SK-N-SH (cell line): ENCODE data around the gene MFN1. TPM values are rescaled to one million over a fixed set of nuclear protein-coding genes. Genes with fewer than 3 reads are reported as not detected.

ENCODE experiments used
- CTCF ChIA-PET: fragments of 300-600, 350-600 bp; formaldehyde crosslinking; extraction: SDS; loops from one replicate; lab custom pipeline; 2021; lab: Yijun Ruan, JAX
- POLR2A ChIA-PET: fragments of 350-600 bp; sonication (Branson Sonifier 250); formaldehyde crosslinking; extraction: SDS; loops from one replicate; lab custom pipeline; 2020; ENCODE audit warnings: antibody characterized with exemption, inconsistent platforms; lab: Yijun Ruan, JAX
- DNase-seq: peaks from one replicate; pipeline ENCODE4 v3.0.0; 2012
- H2AFZ ChIP-seq: fragments of 200-600 bp; sonication (generic); 2 replicates; pipeline ENCODE4 v1.8.1; 2016; ENCODE audit warnings: antibody characterized with exemption, mild to moderate bottlenecking, low read depth
- H3F3A ChIP-seq: fragments of 200-600 bp; sonication (generic); replicated peaks from 2 replicates; pipeline ENCODE3; 2016; ENCODE audit warnings: antibody characterized with exemption, mild to moderate bottlenecking; ENCODE audit not compliant: insufficient read depth
- H3K27ac ChIP-seq, 2 experiments: fragments of 200-500 bp in 1 of 2; fragments of 200-600 bp in 1 of 2; sonication (Bioruptor generic) in 1 of 2; sonication (generic), shearing (Covaris generic) in 1 of 2; 2 replicates each; pipeline versions ENCODE4 v1.5.1 to v1.6.1; 2014 to 2016; ENCODE audit warnings: low read depth in 2 of 2, inconsistent platforms in 1 of 2, low read length in 1 of 2, mild to moderate bottlenecking in 1 of 2, mixed read lengths in 1 of 2
- H3K27me3 ChIP-seq: fragments of 200-600 bp; sonication (generic), shearing (Covaris generic); 2 replicates; pipeline ENCODE4 v1.6.1; 2016; ENCODE audit warnings: mixed run types; ENCODE audit not compliant: insufficient read depth
- H3K36me3 ChIP-seq, 2 experiments: fragments of 200-500 bp in 1 of 2; fragments of 200-600 bp in 1 of 2; sonication (Bioruptor generic) in 1 of 2; sonication (generic) in 1 of 2; replicated peaks in 1 of 2; 2 replicates each; pipeline versions ENCODE3 to v1.5.1; 2014 to 2016; ENCODE audit warnings: low read length in 1 of 2, mild to moderate bottlenecking in 1 of 2; ENCODE audit not compliant: insufficient read depth in 2 of 2, control insufficient read depth in 1 of 2
- H3K4me1 ChIP-seq, 2 experiments: fragments of 200-500 bp in 1 of 2; fragments of 200-600 bp in 1 of 2; sonication (Bioruptor generic) in 1 of 2; sonication (generic), shearing (Covaris generic) in 1 of 2; 2 replicates each; pipeline versions ENCODE4 v1.5.1 to v1.6.1; 2014 to 2016; ENCODE audit warnings: low read depth in 1 of 2, low read length in 1 of 2, mixed run types in 1 of 2; ENCODE audit not compliant: insufficient read depth in 2 of 2, control insufficient read depth in 1 of 2
- H3K4me2 ChIP-seq: fragments of 200-600 bp; sonication (generic), shearing (Covaris generic); 2 replicates; pipeline ENCODE4 v1.6.1; 2017; ENCODE audit warnings: mixed run types
- H3K4me3 ChIP-seq, 2 experiments: fragments of 200-500 bp in 1 of 2; fragments of 200-600 bp in 1 of 2; sonication (Bioruptor generic) in 1 of 2; sonication (generic), shearing (Covaris generic) in 1 of 2; 2 replicates each; pipeline versions ENCODE4 v1.5.1 to v1.8.1; 2014 to 2016; ENCODE audit warnings: low read depth in 2 of 2, inconsistent platforms in 1 of 2, low read length in 1 of 2, mild to moderate bottlenecking in 1 of 2, mixed read lengths in 1 of 2, moderate library complexity in 1 of 2
- H3K79me2 ChIP-seq: fragments of 200-600 bp; sonication (generic); 2 replicates; pipeline ENCODE4 v1.8.1; 2017; ENCODE audit warnings: mild to moderate bottlenecking; ENCODE audit not compliant: insufficient read depth
- H3K9ac ChIP-seq: fragments of 200-600 bp; sonication (generic); 2 replicates; pipeline ENCODE4 v1.6.1; 2017; ENCODE audit warnings: mixed run types
- H3K9me2 ChIP-seq: fragments of 200-600 bp; sonication (generic); 2 replicates; pipeline ENCODE4 v1.6.1; 2017; ENCODE audit warnings: mixed run types
- H3K9me3 ChIP-seq: fragments of 200-600 bp; sonication (generic); 2 replicates; pipeline ENCODE4 v1.6.1; 2017; ENCODE audit warnings: mixed run types, mild to moderate bottlenecking, moderate library complexity
- H4K20me1 ChIP-seq: fragments of 200-600 bp; sonication (generic); 2 replicates; pipeline ENCODE4 v1.6.1; 2017; ENCODE audit warnings: mild to moderate bottlenecking, mixed run types; ENCODE audit not compliant: insufficient read depth
- CHD2 ChIP-seq: fragments of 150-350 bp; IDR thresholded peaks from 2 replicates; pipeline ENCODE4 v1.6.1; 2018; ENCODE audit warnings: low read length; ENCODE audit not compliant: partially characterized antibody
- EZH2phosphoT487 ChIP-seq: fragments of 200-600 bp; sonication (generic); IDR thresholded peaks from 2 replicates; pipeline ENCODE4 v1.6.1; 2017; ENCODE audit warnings: low read depth, mixed run types, mild to moderate bottlenecking, antibody characterized with exemption, moderate library complexity, borderline replicate concordance
- FOXJ3 ChIP-seq: sonication (generic); formaldehyde crosslinking; IDR thresholded peaks from 2 replicates; pipeline ENCODE4 v1.5.1; 2020; ENCODE audit warnings: mild to moderate bottlenecking, missing genetic modification reagents
- FOXM1 ChIP-seq: IDR thresholded peaks from 2 replicates; pipeline ENCODE4 v1.4.0; 2012; ENCODE audit warnings: low read depth, mild to moderate bottlenecking
- JUND ChIP-seq: IDR thresholded peaks from 2 replicates; pipeline ENCODE4 v1.4.0; 2012
- MXI1 ChIP-seq: IDR thresholded peaks from 2 replicates; pipeline ENCODE4 v1.6.1; 2012; ENCODE audit warnings: mild to moderate bottlenecking, low read depth, low read length, improper control_type of control experiment
- NFIC ChIP-seq: IDR thresholded peaks from 2 replicates; pipeline ENCODE4 v1.4.0; 2012; ENCODE audit warnings: borderline replicate concordance
- RAD21 ChIP-seq: IDR thresholded peaks from 2 replicates; pipeline ENCODE4 v1.6.1; 2012; ENCODE audit warnings: mild to moderate bottlenecking, low read length
- SIN3A ChIP-seq: IDR thresholded peaks from 2 replicates; pipeline ENCODE4 v1.6.1; 2012; ENCODE audit warnings: low read depth, mild to moderate bottlenecking, low read length, moderate library complexity, borderline replicate concordance
- SMC3 ChIP-seq: IDR thresholded peaks from 2 replicates; pipeline ENCODE4 v1.6.1; 2012; ENCODE audit warnings: low read depth, low read length, improper control_type of control experiment
- TEAD4 ChIP-seq: IDR thresholded peaks from 2 replicates; pipeline ENCODE4 v1.4.0; 2012; ENCODE audit warnings: mild to moderate bottlenecking, borderline replicate concordance; ENCODE audit not compliant: insufficient read depth
- WGBS: methylation state at CpG from one replicate; pipeline ENCODE4 v1.1.6; 2017; ENCODE audit warnings: low lambda C conversion rate; 5-methylcytosine and 5-hydroxymethylcytosine counted together
- polyA plus RNA-seq, 3 experiments: library from polyadenylated mRNA; depleted of rRNA; stranded (reverse); fragments of >200 nt; gene quantifications; 2 replicates each; pipeline ENCODE4 v1.2.3, GENCODE V29; 2012
- TF ChIP-seq, protein P1 (sequence below): IDR thresholded peaks from 2 replicates; pipeline ENCODE4 v1.4.0; 2012; ENCODE audit warnings: low read depth, borderline replicate concordance
- TF ChIP-seq, protein P2 (sequence below): fragments of 150-350 bp; IDR thresholded peaks from 2 replicates; pipeline ENCODE4 v1.6.1; 2016; ENCODE audit warnings: mild to moderate bottlenecking, low read depth, low read length
- TF ChIP-seq, protein P3 (sequence below): IDR thresholded peaks from 2 replicates; pipeline ENCODE4 v1.4.0; 2012; ENCODE audit warnings: low read depth, borderline replicate concordance

MFN1 gene
- polyA plus RNA-seq, 1 of the 3 experiments (the other 2 are of a cell fraction) = 15.7 TPM

DNA sequence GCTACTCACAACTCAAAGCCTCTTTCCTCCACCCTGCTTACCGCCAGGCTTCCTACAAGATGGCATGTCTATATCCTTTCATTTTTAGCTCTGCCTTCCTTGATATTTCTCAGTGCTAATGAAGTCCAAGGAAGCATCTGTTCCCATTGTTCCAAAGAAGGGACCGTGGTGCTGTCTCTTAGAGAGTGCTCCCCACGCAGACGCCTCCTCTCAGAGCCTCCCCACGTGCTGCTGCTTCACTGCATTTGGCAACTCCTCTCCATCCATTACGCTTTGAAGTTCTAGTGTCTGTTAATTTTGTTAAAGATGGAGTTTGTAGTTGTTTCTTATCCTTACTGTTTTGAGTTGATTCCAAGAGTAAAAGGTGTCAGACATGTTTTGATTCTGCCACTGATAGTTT, 77.6 kb downstream of the MFN1 start (continued):
- TF ChIP-seq, protein P1, sequence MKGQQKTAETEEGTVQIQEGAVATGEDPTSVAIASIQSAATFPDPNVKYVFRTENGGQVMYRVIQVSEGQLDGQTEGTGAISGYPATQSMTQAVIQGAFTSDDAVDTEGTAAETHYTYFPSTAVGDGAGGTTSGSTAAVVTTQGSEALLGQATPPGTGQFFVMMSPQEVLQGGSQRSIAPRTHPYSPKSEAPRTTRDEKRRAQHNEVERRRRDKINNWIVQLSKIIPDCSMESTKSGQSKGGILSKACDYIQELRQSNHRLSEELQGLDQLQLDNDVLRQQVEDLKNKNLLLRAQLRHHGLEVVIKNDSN = no peak
- TF ChIP-seq FOXM1 (no peak), SIN3A (no peak)
- TF ChIP-seq, protein P2, sequence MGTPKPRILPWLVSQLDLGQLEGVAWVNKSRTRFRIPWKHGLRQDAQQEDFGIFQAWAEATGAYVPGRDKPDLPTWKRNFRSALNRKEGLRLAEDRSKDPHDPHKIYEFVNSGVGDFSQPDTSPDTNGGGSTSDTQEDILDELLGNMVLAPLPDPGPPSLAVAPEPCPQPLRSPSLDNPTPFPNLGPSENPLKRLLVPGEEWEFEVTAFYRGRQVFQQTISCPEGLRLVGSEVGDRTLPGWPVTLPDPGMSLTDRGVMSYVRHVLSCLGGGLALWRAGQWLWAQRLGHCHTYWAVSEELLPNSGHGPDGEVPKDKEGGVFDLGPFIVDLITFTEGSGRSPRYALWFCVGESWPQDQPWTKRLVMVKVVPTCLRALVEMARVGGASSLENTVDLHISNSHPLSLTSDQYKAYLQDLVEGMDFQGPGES = no peak

DNA sequence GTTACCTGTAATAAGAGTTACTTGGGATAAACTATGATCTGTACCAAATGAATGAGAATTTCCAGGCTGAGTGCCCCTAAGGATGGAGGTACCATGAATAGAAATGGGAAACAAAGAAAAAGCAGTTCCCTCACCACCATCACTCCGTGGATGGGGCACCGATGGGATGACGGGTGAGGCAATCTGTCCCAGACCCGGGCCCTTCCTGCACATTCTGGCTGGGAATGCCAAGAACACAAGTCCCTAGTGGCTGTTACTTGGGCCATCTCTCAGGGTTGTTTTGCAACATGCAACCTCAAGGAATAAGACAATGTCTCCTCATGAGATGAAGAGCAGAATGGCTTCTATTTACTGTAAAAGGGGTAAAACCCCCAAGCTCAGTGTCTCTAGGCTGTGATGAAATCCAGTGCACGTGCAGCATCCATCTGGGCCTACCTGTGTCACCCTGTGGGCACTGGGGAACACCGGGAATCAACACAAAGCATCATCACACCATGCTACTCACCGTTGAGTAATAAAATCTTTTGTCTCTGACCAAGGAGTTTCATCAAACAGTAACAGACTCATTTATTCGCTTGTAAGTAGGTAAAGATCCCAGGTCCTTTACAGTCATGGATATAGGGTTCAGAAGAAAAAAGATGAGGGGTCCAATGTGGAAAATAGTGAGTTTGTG, 81.5 kb downstream of the MFN1 start:
- POLR2A ChIA-PET = no interaction called here
- WGBS = 92% methylated on average over 8 of the region's 8 CpGs
- H3K9ac ChIP-seq = no peak overlapping the region
- H3K9me3 ChIP-seq = no peaks in the 10 kb centered on the region
- no peak overlapping the region for H3K27ac ChIP-seq
- CTCF ChIA-PET = interaction anchor here (1.0 to 1.2 kb wide), 2 partner anchors 10 to 21 kb away, joined by 3 to 4 read pairs; no protein-coding TSS in a partner anchor
- no peaks in the 10 kb centered on the region; a peak in 1 of 4 replicates for H3K4me1 ChIP-seq
- H3K4me3 ChIP-seq = no peak overlapping the region
- no peak overlapping the region for H3K4me2 ChIP-seq
- H3K9me2 ChIP-seq = no peaks in the 10 kb centered on the region
- no peak overlapping the region for H2AFZ ChIP-seq
- peaks cover 11% of the 10 kb centered on the region; the same call in 1 of the 2 replicates for H4K20me1 ChIP-seq
- H3K36me3 ChIP-seq = peaks cover 1 to 20% of the 10 kb centered on the region in 2 experiments
- no peaks in the 10 kb centered on the region for H3K27me3 ChIP-seq
- H3K79me2 ChIP-seq = peaks cover 72% of the 10 kb centered on the region
- no peak for DNase-seq
- TF ChIP-seq, protein P1 = no peak
- TF ChIP-seq EZH2phosphoT487 = no peak
- no peak for TF ChIP-seq SMC3
- H3F3A ChIP-seq = no peaks in the 10 kb centered on the region

DNA sequence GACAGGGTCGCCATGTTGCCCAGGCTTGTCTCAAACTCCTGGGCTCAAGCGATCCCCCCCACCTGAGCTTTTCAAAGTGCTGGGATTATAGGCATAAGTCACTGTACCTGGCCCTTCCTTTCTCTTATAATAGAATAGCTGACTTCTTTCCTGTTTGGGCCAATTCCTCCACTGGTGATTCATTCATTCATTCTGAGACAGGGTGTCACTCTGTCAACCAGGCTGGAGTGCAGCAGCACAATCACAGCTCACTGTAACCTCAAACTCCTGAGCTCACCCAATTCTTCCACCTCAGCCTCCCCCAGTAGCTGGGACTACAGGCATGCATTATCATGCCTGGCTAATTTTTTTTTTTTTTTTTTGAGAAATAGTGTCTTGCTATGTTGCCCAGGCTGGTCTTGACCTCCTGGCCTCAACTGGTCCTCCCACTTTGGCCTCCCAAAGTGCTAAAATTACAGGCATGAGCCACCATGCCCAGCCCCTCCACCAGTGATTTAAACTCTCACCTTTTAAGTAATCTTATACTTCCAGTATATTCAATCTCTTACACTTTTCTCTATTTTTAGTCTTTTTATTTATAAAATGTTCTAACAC, 82.9 kb downstream of the MFN1 start:
- CTCF ChIA-PET = interaction anchor here (0.7 to 1.2 kb wide), 2 partner anchors 19 to 128 kb away, joined by 3 to 4 read pairs; no protein-coding TSS in a partner anchor

More for the DNA sequence above, 82.9 kb downstream of the MFN1 start:
- Histone ChIP-seq H3K36me3 (peaks cover 0 to 11% of the 10 kb centered on the region in 2 experiments), H3K4me3 (no peak overlapping the region), H3K4me1 (no peaks in the 10 kb centered on the region; a peak in 1 of 4 replicates), H3K4me2 (no peak overlapping the region), H3K9ac (no peak overlapping the region), H2AFZ (no peak overlapping the region), H3K27ac (no peak overlapping the region), H3F3A (no peaks in the 10 kb centered on the region), H4K20me1 (peaks cover 18% of the 10 kb centered on the region; the same call in 1 of the 2 replicates), H3K9me3 (no peaks in the 10 kb centered on the region), H3K9me2 (no peaks in the 10 kb centered on the region), H3K27me3 (no peaks in the 10 kb centered on the region), H3K79me2 (peaks cover 83% of the 10 kb centered on the region)
- TF ChIP-seq JUND (no peak), FOXJ3 (CRISPR knock-in tag) (no peak), MXI1 (no peak), RAD21 (no peak), CHD2 (no peak), NFIC (no peak), TEAD4 (no peak)
- TF ChIP-seq, protein P1 = no peak
- TF ChIP-seq, protein P3, sequence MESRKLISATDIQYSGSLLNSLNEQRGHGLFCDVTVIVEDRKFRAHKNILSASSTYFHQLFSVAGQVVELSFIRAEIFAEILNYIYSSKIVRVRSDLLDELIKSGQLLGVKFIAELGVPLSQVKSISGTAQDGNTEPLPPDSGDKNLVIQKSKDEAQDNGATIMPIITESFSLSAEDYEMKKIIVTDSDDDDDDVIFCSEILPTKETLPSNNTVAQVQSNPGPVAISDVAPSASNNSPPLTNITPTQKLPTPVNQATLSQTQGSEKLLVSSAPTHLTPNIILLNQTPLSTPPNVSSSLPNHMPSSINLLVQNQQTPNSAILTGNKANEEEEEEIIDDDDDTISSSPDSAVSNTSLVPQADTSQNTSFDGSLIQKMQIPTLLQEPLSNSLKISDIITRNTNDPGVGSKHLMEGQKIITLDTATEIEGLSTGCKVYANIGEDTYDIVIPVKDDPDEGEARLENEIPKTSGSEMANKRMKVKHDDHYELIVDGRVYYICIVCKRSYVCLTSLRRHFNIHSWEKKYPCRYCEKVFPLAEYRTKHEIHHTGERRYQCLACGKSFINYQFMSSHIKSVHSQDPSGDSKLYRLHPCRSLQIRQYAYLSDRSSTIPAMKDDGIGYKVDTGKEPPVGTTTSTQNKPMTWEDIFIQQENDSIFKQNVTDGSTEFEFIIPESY = no peak
- WGBS = 79% methylated on average over 2 of the region's 2 CpGs
- POLR2A ChIA-PET = no interaction called here
- no peak for DNase-seq
